ENCODE data around the gene HOXD9.

The HOXD9 gene

GRCh38 chr2:176099159-176099727, 23.3 kb upstream of the HOXD9 start:
- DNase-seq: no peak

- no peak for DNase-seq
Observed at GRCh38 chr2:176099728-176100546, 22.6 kb upstream of the HOXD9 start, which contains the start of gene HOXD12. HOXD12 (plus strand) TSS chr2:176099795; CDS start chr2:176099802, 7 bp downstream.

- no peak for DNase-seq
Observed at GRCh38 chr2:176100547-176101140, 21.9 kb upstream of the HOXD9 start.

GRCh38 chr2:176101216-176101830, 21.2 kb upstream of the HOXD9 start:
- DNase-seq: no peak

GRCh38 chr2:176101842-176102241, 20.7 kb upstream of the HOXD9 start:
- DNase-seq: no peak

GRCh38 chr2:176102309-176102866, 20.1 kb upstream of the HOXD9 start:
- DNase-seq: no peak

GRCh38 chr2:176103194-176103593, 19.3 kb upstream of the HOXD9 start:
- no peak for DNase-seq

- DNase-seq: no peak
Observed at GRCh38 chr2:176103742-176104315, 18.7 kb upstream of the HOXD9 start.

- DNase-seq: no peak
Observed at GRCh38 chr2:176104316-176105077, 18.0 kb upstream of the HOXD9 start.

GRCh38 chr2:176105078-176105729, 17.3 kb upstream of the HOXD9 start:
- DNase-seq: no peak

GRCh38 chr2:176105730-176106580, 16.6 kb upstream of the HOXD9 start:
- DNase-seq: no peak

GRCh38 chr2:176106581-176107539, 15.7 kb upstream of the HOXD9 start, which contains the start of gene HOXD11:
HOXD11 (plus strand) TSS chr2:176107280; CDS start chr2:176107356, 76 bp downstream.
- peak; percentile 41 for DNase-seq

- DNase-seq: no peak
Observed at GRCh38 chr2:176107731-176108181, 14.8 kb upstream of the HOXD9 start.

- no peak for DNase-seq
Observed at GRCh38 chr2:176109192-176109901, 13.2 kb upstream of the HOXD9 start.

GRCh38 chr2:176109946-176110345, 12.6 kb upstream of the HOXD9 start:
- no peak for DNase-seq

- DNase-seq: no peak
Observed at GRCh38 chr2:176110415-176111308, 11.9 kb upstream of the HOXD9 start.

GRCh38 chr2:176111309-176111663, 11.2 kb upstream of the HOXD9 start:
- peak; percentile 82 for DNase-seq

Data from NCI-H2029 treated with DMSO at 0.1 percent for 48 hours (cell line).